GM13976 (cell line): ENCODE measurements around the gene ADAM11.

Source experiments
- DNase-seq: peaks from one replicate; pipeline ENCODE4 v3.0.0; 2012; ENCODE audit warnings: low spot score
- CTCF ChIP-seq: IDR thresholded peaks from 2 replicates; pipeline ENCODE4 v1.5.1; 2012; ENCODE audit warnings: borderline replicate concordance, mild to moderate bottlenecking; ENCODE audit not compliant: insufficient read depth; ENCODE audit errors: extremely low read depth, missing control alignments, control extremely low read depth
- in situ Hi-C: fragments of 300-500 bp; cut with MboI; formaldehyde crosslinking; loops from one replicate; pipeline ENCODE4 v1.12.0; 2022; ENCODE audit warnings: low sequenced_read_pairs, mixed read lengths, inconsistent platforms; ENCODE audit not compliant: unreplicated experiment

Gene ADAM11

GRCh38 chr17:44780161-44780560 lies 21.4 kb downstream of the ADAM11 start:
- TF ChIP-seq CTCF: no peak
- in situ Hi-C loops: no loop called here
- no peak for DNase-seq

- DNase-seq: no peak
- TF ChIP-seq CTCF: no peak
- in situ Hi-C loops: no loop called here
These were observed 22.2 kb downstream of the ADAM11 start for GRCh38 chr17:44780845-44781480.

GRCh38 chr17:44781551-44782325 lies 22.9 kb downstream of the ADAM11 start:
- no peak for DNase-seq
- TF ChIP-seq CTCF: no peak
- in situ Hi-C loops: no loop called here

GRCh38 chr17:44782326-44782850 lies 23.6 kb downstream of the ADAM11 start:
- in situ Hi-C loops: no loop called here
- no peak for DNase-seq
- no peak for TF ChIP-seq CTCF

GRCh38 chr17:44785921-44786320 lies 27.1 kb downstream of the ADAM11 start:
- TF ChIP-seq CTCF: no peak
- no peak for DNase-seq
- in situ Hi-C loops: no loop called here

- DNase-seq: no peak
- TF ChIP-seq CTCF: no peak
- in situ Hi-C loops: no loop called here
These were observed 27.8 kb downstream of the ADAM11 start for GRCh38 chr17:44786551-44787081.
